A673 (cell line): ENCODE data around the gene PCDHB3.

Experiments
- CTCF ChIP-seq: fragments of 300-800, 200-600 bp; sonication (generic); conservative IDR thresholded peaks from 2 replicates; pipeline ENCODE4 v1.5.1; 2017; ENCODE audit warnings: low read depth, mild to moderate bottlenecking, antibody characterized with exemption, low read length, moderate library complexity, mixed read lengths
- EZH2 ChIP-seq: fragments of 200-600 bp; sonication (generic); IDR thresholded peaks from 2 replicates; pipeline ENCODE4 v1.6.1; 2017; ENCODE audit warnings: borderline replicate concordance, low read depth, mild to moderate bottlenecking, mixed read lengths, antibody characterized with exemption, low read length; ENCODE audit not compliant: poor library complexity, severe bottlenecking

- TF ChIP-seq CTCF (no peak), EZH2 (no peak)
These were observed 22.4 kb upstream of the PCDHB3 start for GRCh38 chr5:141077826-141078225.
